Measurements from ENCODE around the gene DNASE1L1. TPM values are rescaled to one million over a fixed set of nuclear protein-coding genes. Genes with fewer than 3 reads are reported as not detected.
A peak's percentile ranks its signal among the peaks of the same experiment; 100 is the strongest.

Gene DNASE1L1
- total and polyA plus RNA-seq, 2 of the 13 experiments (the other 11 are each of a cell fraction or from before 2014, with no cell fraction given) = 4.7 to 12.3 TPM

GRCh38 chrX:154397888-154398667, 11.0 kb downstream of the DNASE1L1 start, which contains the start of gene RPL10 (continued):
- TF ChIP-seq TEF (CRISPR knock-in tag; IDR thresholded peaks at IDR 0.05) = no peak
- no peak for TF ChIP-seq CREB3 (CRISPR knock-in tag; IDR thresholded peaks at IDR 0.05)
- TF ChIP-seq CCDC6 (CRISPR knock-in tag; IDR thresholded peaks at IDR 0.05) = no peak
- no peak for TF ChIP-seq BRF2 (CRISPR knock-in tag; IDR thresholded peaks at IDR 0.05)
- no peak for TF ChIP-seq ZFP1 (CRISPR knock-in tag; IDR thresholded peaks at IDR 0.05)
- no peak for TF ChIP-seq EP300 (IDR thresholded peaks at IDR 0.05; ENCODE audit: low read depth in 2 of 2, low read length in 2 of 2)
- TF ChIP-seq EP300 (CRISPR knock-in tag; IDR thresholded peaks at IDR 0.05; ENCODE audit: borderline replicate concordance) = no peak
- 0 out of 2 replicates have a peak, but pooled peaks have one; percentile 44 for TF ChIP-seq ETV6 (CRISPR knock-in tag; conservative IDR thresholded peaks at IDR 0.05)
- TF ChIP-seq HINFP (CRISPR knock-in tag; IDR thresholded peaks at IDR 0.05; ENCODE audit: low read depth) = no peak
- TF ChIP-seq MTA3 (CRISPR knock-in tag; IDR thresholded peaks at IDR 0.05) = no peak
- TF ChIP-seq HOXA9 (CRISPR knock-in tag; IDR thresholded peaks at IDR 0.05; ENCODE audit: borderline replicate concordance) = 0 out of 2 replicates have a peak, but pooled peaks have one; percentile 46
- TF ChIP-seq ZNF20 (CRISPR knock-in tag; IDR thresholded peaks at IDR 0.05) = no peak
- no peak for TF ChIP-seq FUBP1 (CRISPR knock-in tag; IDR thresholded peaks at IDR 0.05; ENCODE audit: borderline replicate concordance)
- TF ChIP-seq, protein P1, sequence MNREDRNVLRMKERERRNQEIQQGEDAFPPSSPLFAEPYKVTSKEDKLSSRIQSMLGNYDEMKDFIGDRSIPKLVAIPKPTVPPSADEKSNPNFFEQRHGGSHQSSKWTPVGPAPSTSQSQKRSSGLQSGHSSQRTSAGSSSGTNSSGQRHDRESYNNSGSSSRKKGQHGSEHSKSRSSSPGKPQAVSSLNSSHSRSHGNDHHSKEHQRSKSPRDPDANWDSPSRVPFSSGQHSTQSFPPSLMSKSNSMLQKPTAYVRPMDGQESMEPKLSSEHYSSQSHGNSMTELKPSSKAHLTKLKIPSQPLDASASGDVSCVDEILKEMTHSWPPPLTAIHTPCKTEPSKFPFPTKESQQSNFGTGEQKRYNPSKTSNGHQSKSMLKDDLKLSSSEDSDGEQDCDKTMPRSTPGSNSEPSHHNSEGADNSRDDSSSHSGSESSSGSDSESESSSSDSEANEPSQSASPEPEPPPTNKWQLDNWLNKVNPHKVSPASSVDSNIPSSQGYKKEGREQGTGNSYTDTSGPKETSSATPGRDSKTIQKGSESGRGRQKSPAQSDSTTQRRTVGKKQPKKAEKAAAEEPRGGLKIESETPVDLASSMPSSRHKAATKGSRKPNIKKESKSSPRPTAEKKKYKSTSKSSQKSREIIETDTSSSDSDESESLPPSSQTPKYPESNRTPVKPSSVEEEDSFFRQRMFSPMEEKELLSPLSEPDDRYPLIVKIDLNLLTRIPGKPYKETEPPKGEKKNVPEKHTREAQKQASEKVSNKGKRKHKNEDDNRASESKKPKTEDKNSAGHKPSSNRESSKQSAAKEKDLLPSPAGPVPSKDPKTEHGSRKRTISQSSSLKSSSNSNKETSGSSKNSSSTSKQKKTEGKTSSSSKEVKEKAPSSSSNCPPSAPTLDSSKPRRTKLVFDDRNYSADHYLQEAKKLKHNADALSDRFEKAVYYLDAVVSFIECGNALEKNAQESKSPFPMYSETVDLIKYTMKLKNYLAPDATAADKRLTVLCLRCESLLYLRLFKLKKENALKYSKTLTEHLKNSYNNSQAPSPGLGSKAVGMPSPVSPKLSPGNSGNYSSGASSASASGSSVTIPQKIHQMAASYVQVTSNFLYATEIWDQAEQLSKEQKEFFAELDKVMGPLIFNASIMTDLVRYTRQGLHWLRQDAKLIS (CRISPR knock-in tag; IDR thresholded peaks at IDR 0.05) = peak; percentile 38; the same call in 1 of the 2 replicates
- no peak for TF ChIP-seq STAG1 (CRISPR knock-in tag; IDR thresholded peaks at IDR 0.05)
- no peak for TF ChIP-seq TBL1XR1 (IDR thresholded peaks at IDR 0.05; ENCODE audit: borderline replicate concordance, low read length, partially characterized antibody)
- no peak for TF ChIP-seq ZNF672 (CRISPR knock-in tag; IDR thresholded peaks at IDR 0.05)
- TF ChIP-seq ZNF34 (CRISPR knock-in tag; IDR thresholded peaks at IDR 0.05; ENCODE audit: borderline replicate concordance) = no peak

All from HepG2 (cell line).